Transverse colon (tissue), 4 donors: Measurements from ENCODE around the gene CSNK2B. TPM values are rescaled to one million over a fixed set of nuclear protein-coding genes. Genes with fewer than 3 reads are reported as not detected.

Source experiments
- DNase-seq: peaks from one replicate; pipeline ENCODE4 v3.0.0-alpha.2; 2019
- H3K27ac ChIP-seq, 4 donors: fragments of 200-600 bp; sonication (generic); 2 replicates each; pipeline ENCODE4 v1.5.1; 2016 to 2018; ENCODE audit warnings: inconsistent platforms in 4 of 4
- H3K27me3 ChIP-seq: fragments of 200-600 bp; sonication (generic); 2 replicates; pipeline ENCODE4 v1.5.1; 2017; ENCODE audit warnings: inconsistent platforms
- H3K36me3 ChIP-seq, 4 donors: fragments of 200-600 bp; sonication (generic); 2 replicates each; pipeline ENCODE4 v1.5.1; 2017 to 2019; ENCODE audit warnings: inconsistent platforms in 4 of 4
- H3K4me1 ChIP-seq, 4 donors: fragments of 200-600 bp; sonication (generic); 2 replicates each; pipeline ENCODE4 v1.5.1; 2017 to 2020; ENCODE audit warnings: inconsistent platforms in 4 of 4
- H3K4me3 ChIP-seq, 4 donors: fragments of 200-600 bp; sonication (generic); 1 replicate in 1 of 4; 2 replicates in 3 of 4; pipeline versions ENCODE4 v1.5.1 to v1.6.1; 2017 to 2019; ENCODE audit warnings: inconsistent platforms in 4 of 4
- H3K9me3 ChIP-seq, 2 donors: fragments of 200-600 bp; sonication (generic); 2 replicates each; pipeline ENCODE4 v1.5.1; 2017 to 2019; ENCODE audit warnings: inconsistent platforms in 2 of 2
- EP300 ChIP-seq: sonication (generic); formaldehyde crosslinking; IDR thresholded peaks from one replicate; pipeline ENCODE4 v1.6.1; 2017; ENCODE audit warnings: antibody characterized with exemption, low read depth
- POLR2A ChIP-seq: fragments of 450-650 bp; IDR thresholded peaks from one replicate; pipeline ENCODE4 v1.6.1; 2016; ENCODE audit warnings: antibody characterized with exemption, mild to moderate bottlenecking, moderate library complexity
- POLR2AphosphoS5 ChIP-seq, 3 donors: sonication (generic); formaldehyde crosslinking; IDR thresholded peaks; one replicate each; pipeline ENCODE4 v1.6.1; 2016; ENCODE audit warnings: antibody characterized with exemption in 3 of 3
- WGBS, 2 donors: methylation state at CpG; one replicate each; pipeline ENCODE4 v1.1.5; 2018; ENCODE audit warnings: low coverage in 1 of 2; 5-methylcytosine and 5-hydroxymethylcytosine counted together
- in situ Hi-C, 4 donors: fragments of 200-750 bp; cut with MboI; loops; one replicate each; pipeline versions ENCODE4 v1.15.0 to v1.15.1; 2017; ENCODE audit warnings: low sequenced_read_pairs in 3 of 4, low pct_ligation_motif_present in 1 of 4, low pct_unique_long_range_greater_than_20kb in 1 of 4
- intact Hi-C: fragments of 100-400 bp; cut with DNase I; formaldehyde crosslinking; loops from one replicate; pipeline ENCODE4 v1.15.1; 2023; ENCODE audit warnings: low total_unique reads
- total RNA-seq, 4 donors: library from RNA; depleted of rRNA; stranded (reverse); fragments of >200 nt; gene quantifications; one replicate each; pipeline ENCODE4 v1.1.0, GENCODE V29; 2016
- TF ChIP-seq, protein P1 (sequence below), 5 experiments: fragments of 200-600 bp in 3 of 5; fragments of 450-650 bp in 2 of 5; sonication (generic) in 3 of 5; IDR thresholded peaks; 1 replicate in 2 of 5; 2 replicates in 3 of 5; pipeline ENCODE4 v1.5.1; 2016 to 2017; ENCODE audit warnings: antibody characterized with exemption in 5 of 5, inconsistent platforms in 3 of 5, mild to moderate bottlenecking in 2 of 5, moderate library complexity in 1 of 5

Gene CSNK2B
- total RNA-seq, 4 donors from 2014 or later = 182 to 231 (median 210) TPM

DNA sequence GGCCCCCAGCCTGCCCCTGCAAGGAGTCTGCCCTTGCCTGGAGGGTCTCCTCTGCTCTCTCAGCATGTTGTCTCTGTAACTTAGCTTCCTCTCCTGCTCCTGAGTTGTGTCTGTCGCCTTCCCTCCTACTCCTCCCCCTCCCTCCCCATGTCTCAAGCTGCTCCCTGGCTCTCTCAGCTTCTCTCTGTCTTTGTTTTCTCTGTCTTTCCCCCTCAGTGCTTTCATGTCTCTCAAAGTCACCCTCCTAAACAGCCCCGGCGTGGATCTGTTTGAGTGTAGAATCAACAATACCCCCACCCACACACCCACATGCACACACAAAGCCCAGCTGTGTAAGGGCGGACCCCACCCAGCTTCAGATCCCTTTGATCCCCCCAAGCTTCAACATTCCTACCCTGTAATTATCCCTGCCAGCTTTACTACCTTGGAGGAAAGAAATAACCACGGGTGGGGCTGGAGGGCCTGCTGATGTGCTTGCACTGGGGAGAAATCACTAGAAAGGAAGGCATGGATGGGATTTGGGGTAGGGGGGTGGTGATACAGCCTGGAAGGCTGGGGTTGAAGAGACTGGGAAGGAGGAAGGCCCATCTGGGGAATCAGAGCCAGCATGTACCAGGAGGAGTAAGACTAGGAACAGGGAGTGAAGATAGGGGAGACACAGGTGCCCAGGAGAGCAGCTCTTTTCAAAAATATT is 48.3 kb downstream of the CSNK2B start:
- Histone ChIP-seq H3K27ac (peak overlapping the region; percentile 38 to 64 (median 48)), H3K4me1 (peaks cover 0 to 43% (median 31%) of the 10 kb centered on the region in 4 donors), H3K4me3 (no peak overlapping the region), H3K27me3 (no peaks in the 10 kb centered on the region), H3K36me3 (no peaks in the 10 kb centered on the region), H3K9me3 (no peaks in the 10 kb centered on the region)
- TF ChIP-seq POLR2A (no peak), EP300 (no peak), POLR2AphosphoS5 (IDR thresholded peaks at IDR 0.05) (no peak)
- TF ChIP-seq, protein P1, sequence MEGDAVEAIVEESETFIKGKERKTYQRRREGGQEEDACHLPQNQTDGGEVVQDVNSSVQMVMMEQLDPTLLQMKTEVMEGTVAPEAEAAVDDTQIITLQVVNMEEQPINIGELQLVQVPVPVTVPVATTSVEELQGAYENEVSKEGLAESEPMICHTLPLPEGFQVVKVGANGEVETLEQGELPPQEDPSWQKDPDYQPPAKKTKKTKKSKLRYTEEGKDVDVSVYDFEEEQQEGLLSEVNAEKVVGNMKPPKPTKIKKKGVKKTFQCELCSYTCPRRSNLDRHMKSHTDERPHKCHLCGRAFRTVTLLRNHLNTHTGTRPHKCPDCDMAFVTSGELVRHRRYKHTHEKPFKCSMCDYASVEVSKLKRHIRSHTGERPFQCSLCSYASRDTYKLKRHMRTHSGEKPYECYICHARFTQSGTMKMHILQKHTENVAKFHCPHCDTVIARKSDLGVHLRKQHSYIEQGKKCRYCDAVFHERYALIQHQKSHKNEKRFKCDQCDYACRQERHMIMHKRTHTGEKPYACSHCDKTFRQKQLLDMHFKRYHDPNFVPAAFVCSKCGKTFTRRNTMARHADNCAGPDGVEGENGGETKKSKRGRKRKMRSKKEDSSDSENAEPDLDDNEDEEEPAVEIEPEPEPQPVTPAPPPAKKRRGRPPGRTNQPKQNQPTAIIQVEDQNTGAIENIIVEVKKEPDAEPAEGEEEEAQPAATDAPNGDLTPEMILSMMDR (IDR thresholded peaks at IDR 0.05) = no peak
- intact Hi-C loops = no loop called here
- DNase-seq = peak; percentile 34
- in situ Hi-C loops = no loop called here
- WGBS, 2 donors = 20 to 23% methylated on average over 5 of the region's 5 CpGs

DNA sequence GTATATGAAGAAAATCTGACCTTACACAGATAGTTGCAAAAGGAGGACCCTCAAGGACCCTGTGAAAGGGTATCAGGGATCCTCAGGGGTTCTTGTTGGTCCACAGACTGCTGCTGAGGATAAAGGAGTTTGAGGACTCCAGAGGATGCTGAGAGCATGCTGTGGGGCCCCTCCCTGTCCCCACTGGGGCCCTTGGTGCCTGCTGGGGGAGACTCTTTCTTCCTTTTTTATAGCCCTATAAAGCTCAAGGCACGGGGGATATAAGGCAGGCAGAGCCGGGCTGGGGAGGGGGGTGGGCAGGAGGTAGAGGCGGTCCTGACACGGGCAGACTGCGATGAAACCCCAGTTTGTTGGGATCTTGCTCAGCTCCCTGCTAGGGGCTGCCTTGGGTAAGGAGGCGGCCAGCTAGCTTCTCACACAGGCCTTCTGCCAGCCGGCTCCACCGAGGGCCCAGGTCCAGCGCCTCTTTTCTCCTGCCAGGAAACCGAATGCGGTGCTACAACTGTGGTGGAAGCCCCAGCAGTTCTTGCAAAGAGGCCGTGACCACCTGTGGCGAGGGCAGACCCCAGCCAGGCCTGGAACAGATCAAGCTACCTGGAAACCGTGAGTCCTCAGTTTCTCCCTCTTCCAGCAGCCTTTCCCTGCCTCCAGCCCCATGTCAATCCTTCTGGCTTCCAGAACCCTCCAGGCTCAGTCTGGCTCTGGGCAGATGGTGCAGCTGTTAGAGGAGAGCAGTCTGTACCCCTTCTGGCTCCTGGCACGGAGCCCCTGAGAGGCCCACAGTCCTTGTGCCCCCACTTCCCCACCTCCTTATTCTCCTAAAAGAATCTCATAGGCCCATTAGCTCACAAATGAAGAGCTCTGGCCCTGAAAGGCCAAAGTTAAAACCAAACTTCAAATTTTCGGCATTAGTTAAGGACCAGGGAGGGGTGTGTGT is 49.4 kb downstream of the CSNK2B start, which contains the start of gene LY6G6D:
LY6G6D (plus strand) TSS at position 327 of the 937 bp plus-strand sequence; CDS start at position 335, 8 bp downstream.
- no peak for DNase-seq
- intact Hi-C loops (no loop called here), in situ Hi-C loops (no loop called here)
- WGBS, 2 donors = 60% methylated on average over 9 of the region's 16 CpGs; no CpG with 5 or more reads in 1 of the 2 donors
- no peaks in the 10 kb centered on the region for H3K27me3 ChIP-seq
- peak within 1 kb of the TSS; percentile 15 to 64 (median 44) for H3K27ac ChIP-seq
- H3K9me3 ChIP-seq = no peaks in the 10 kb centered on the region
- TF ChIP-seq POLR2AphosphoS5 (IDR thresholded peaks at IDR 0.05) = no peak
- TF ChIP-seq, protein P1 (IDR thresholded peaks at IDR 0.05) = no peak
- no peak for TF ChIP-seq POLR2A
- TF ChIP-seq EP300 = no peak
- peaks cover 0 to 45% (median 32%) of the 10 kb centered on the region in 4 donors for H3K4me1 ChIP-seq
- no peaks in the 10 kb centered on the region for H3K36me3 ChIP-seq
- H3K4me3 ChIP-seq = no peak within 1 kb of the TSS

DNA sequence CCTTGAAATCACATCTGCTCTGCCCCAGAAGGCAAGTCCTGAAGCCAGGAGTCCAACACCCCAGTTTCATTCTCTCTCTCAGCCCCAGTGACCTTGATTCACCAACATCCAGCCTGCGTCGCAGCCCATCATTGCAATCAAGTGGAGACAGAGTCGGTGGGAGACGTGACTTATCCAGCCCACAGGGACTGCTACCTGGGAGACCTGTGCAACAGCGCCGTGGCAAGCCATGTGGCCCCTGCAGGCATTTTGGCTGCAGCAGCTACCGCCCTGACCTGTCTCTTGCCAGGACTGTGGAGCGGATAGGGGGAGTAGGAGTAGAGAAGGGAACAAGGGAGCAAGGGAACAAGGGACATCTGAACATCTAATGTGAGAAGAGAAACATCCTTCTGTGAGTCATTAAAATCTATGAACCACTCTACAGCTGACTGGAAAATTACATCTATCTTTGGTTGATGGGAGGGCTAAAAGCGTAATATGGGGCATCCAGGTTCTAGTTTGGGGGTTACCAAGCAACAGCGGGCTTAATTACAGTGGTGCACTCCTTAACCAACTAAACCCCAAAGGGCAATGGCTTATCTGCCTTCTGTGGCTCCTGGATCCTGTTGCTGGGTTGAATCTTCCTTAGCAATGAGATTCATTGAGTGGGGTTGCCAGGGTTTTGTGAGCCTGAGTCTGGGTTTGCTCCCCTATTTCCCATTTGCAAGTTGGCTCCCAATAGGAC is 51.8 kb downstream of the CSNK2B start:
- no peaks in the 10 kb centered on the region for H3K27me3 ChIP-seq
- H3K27ac ChIP-seq = peak overlapping the region; percentile 13 to 63 (median 56)
- no peaks in the 10 kb centered on the region for H3K36me3 ChIP-seq
- in situ Hi-C loops (no loop called here), intact Hi-C loops (no loop called here)
- TF ChIP-seq, protein P1 (IDR thresholded peaks at IDR 0.05) = no peak
- no peak for TF ChIP-seq POLR2AphosphoS5 (IDR thresholded peaks at IDR 0.05)
- TF ChIP-seq POLR2A = no peak
- no peak for TF ChIP-seq EP300
- no peak overlapping the region for H3K4me3 ChIP-seq
- H3K9me3 ChIP-seq = no peaks in the 10 kb centered on the region
- H3K4me1 ChIP-seq = peaks cover 0 to 36% (median 26%) of the 10 kb centered on the region in 4 donors
- DNase-seq = no peak
- WGBS, 2 donors = 74 to 81% methylated on average over 5 to 10 of the region's 10 CpGs
